ENCODE results near the gene ANKMY1. TPM values are rescaled to one million over a fixed set of nuclear protein-coding genes. Genes with fewer than 3 reads are reported as not detected.

Gene ANKMY1
- polyA plus RNA-seq, 1 experiment: 6.8 TPM

DNA sequence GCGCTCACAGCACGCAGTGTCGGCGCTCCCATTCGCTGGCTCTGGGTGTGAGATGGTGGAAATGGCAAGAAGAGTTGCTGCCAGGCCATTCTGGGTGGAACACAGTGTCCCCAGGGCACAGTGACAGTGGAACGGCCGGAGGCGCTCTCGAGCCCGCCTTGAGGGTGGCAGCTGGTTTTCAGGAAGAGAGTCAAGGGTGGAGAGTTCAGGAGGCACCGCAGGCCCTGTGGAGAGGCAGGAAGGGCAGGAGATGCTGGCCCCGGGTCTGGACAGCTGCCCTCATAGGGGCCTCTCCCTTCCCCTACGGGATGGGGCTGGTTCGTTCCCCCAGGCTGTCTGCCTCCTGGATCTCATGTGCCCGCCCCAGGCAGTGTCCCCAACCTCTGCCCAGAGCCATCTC, 109.9 kb downstream of the ANKMY1 start:
- CTCF ChIA-PET: no interaction called here
- POLR2A ChIA-PET: no interaction called here
- TF ChIP-seq, protein P1, sequence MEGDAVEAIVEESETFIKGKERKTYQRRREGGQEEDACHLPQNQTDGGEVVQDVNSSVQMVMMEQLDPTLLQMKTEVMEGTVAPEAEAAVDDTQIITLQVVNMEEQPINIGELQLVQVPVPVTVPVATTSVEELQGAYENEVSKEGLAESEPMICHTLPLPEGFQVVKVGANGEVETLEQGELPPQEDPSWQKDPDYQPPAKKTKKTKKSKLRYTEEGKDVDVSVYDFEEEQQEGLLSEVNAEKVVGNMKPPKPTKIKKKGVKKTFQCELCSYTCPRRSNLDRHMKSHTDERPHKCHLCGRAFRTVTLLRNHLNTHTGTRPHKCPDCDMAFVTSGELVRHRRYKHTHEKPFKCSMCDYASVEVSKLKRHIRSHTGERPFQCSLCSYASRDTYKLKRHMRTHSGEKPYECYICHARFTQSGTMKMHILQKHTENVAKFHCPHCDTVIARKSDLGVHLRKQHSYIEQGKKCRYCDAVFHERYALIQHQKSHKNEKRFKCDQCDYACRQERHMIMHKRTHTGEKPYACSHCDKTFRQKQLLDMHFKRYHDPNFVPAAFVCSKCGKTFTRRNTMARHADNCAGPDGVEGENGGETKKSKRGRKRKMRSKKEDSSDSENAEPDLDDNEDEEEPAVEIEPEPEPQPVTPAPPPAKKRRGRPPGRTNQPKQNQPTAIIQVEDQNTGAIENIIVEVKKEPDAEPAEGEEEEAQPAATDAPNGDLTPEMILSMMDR (IDR thresholded peaks at IDR 0.05; ENCODE audit: insufficient read depth, low read depth, low read length): no peak

DNA sequence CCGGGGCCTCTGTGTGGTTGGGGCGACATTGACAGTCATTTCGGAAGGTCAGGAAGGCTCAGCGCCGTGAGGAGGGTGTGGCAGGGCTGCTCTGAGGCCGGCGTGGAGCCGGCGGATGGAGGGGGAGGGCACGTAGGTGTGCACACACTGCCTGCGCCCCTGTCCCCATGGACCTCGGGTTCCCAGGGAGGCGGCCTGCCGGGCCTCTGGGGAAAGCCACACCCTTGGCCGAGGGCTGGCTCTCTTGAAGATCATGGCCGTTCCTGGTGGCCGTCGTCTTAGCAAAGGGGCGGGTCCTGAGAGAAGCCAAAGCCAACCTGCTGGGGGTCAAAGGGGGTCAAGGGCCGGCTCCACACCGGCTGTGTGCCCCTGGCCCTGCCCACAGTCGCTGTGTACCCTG, 110.5 kb downstream of the ANKMY1 start:
- peaks cover 8% of the 10 kb centered on the region for H3K36me3 ChIP-seq (ENCODE audit: control insufficient read depth, insufficient read depth, low read length)
- no peaks in the 10 kb centered on the region for H3K27me3 ChIP-seq (ENCODE audit: control insufficient read depth, insufficient read depth, low read length)
- TF ChIP-seq, protein P1 (IDR thresholded peaks at IDR 0.05; ENCODE audit: insufficient read depth, low read depth, low read length): no peak
- ChIA-PET CTCF (no interaction called here), POLR2A (no interaction called here)
- no peak overlapping the region for H3K4me3 ChIP-seq (ENCODE audit: low read depth, low read length)
- DNase-seq (ENCODE audit: low read depth): no peak

More for the DNA sequence above, 109.9 kb downstream of the ANKMY1 start:
- no peak overlapping the region for H3K4me3 ChIP-seq (ENCODE audit: low read depth, low read length)
- peaks cover 8% of the 10 kb centered on the region for H3K36me3 ChIP-seq (ENCODE audit: control insufficient read depth, insufficient read depth, low read length)
- H3K27me3 ChIP-seq (ENCODE audit: control insufficient read depth, insufficient read depth, low read length): no peaks in the 10 kb centered on the region
- DNase-seq (ENCODE audit: low read depth): no peak

DNA sequence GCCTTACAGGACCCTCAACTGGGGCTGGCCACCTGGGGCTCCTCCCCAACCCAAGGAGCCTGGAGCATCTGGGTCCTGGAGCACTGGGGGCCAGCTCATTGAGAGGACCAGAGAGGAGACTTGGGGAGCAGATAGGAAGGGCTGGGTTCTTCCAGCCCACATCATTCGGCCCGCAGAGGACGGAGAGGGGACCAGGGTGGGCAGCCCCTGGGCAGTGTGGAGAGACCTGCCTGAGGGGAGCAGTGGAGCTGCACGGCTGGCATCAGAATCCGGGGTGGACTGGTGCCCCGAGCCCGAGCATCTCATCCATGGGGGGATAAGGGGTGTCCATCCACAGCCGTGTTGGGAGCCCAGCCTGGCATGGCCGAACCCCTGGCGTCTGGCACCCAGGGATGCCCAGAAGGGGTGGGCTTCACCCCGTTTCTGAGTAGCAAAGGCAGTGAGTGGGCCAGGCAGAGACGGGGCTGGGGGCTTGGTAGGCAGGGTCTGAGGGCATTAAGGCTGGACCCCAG, 111.1 kb downstream of the ANKMY1 start:
- ChIA-PET POLR2A (no interaction called here), CTCF (interaction anchor here (1.6 kb wide), 1 partner anchor 50 kb away, joined by 4 read pairs; no protein-coding TSS in a partner anchor)
- no peak for DNase-seq (ENCODE audit: low read depth)
- TF ChIP-seq, protein P1 (IDR thresholded peaks at IDR 0.05; ENCODE audit: insufficient read depth, low read depth, low read length): no peak
- Histone ChIP-seq H3K4me3 (ENCODE audit: low read depth, low read length) (no peak overlapping the region), H3K36me3 (ENCODE audit: control insufficient read depth, insufficient read depth, low read length) (peaks cover 9% of the 10 kb centered on the region), H3K27me3 (ENCODE audit: control insufficient read depth, insufficient read depth, low read length) (no peaks in the 10 kb centered on the region)

DNA sequence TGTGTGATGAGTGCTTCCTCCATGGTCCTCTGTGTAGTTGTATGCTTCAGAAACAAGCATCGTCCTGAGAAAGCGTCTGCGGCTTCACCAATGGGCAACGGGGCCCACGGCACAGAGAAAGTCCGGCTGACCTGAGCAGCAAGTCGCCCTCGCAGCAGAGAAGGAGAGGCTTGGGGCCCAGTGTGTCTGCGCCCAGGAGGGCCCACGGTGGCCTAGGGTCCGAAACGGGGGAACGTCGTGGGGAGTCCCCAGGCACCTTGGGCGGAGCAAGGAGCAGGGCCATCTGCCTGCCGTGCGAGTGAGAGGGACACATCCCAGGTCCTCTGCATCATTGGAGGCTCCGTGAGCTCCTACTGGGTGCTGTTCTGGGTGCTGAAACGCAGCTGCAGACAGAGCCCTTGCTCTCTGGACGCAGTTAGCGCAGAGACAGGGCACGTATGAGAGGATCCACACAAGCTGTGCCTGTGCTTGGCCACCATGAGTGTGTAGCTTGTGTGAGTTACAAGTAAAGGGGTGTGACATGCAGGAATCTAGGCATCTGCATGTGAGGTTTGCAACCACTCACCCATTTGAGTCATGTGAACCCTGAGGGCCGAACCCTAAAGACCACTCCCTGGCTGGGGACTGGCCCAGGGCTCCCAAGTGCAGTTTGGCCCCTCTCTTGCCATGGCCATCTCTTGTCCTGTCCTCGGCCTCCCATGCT, 111.7 kb downstream of the ANKMY1 start:
- Histone ChIP-seq H3K4me3 (ENCODE audit: low read depth, low read length) (no peak overlapping the region), H3K27me3 (ENCODE audit: control insufficient read depth, insufficient read depth, low read length) (no peaks in the 10 kb centered on the region), H3K36me3 (ENCODE audit: control insufficient read depth, insufficient read depth, low read length) (peaks cover 9% of the 10 kb centered on the region)
- DNase-seq (ENCODE audit: low read depth): no peak
- TF ChIP-seq, protein P1 (IDR thresholded peaks at IDR 0.05; ENCODE audit: insufficient read depth, low read depth, low read length): no peak
- CTCF ChIA-PET: interaction anchor here (1.6 to 2.1 kb wide), 2 partner anchors 51 to 214 kb away, joined by 4 to 8 read pairs; no protein-coding TSS in a partner anchor
- POLR2A ChIA-PET: no interaction called here

DNA sequence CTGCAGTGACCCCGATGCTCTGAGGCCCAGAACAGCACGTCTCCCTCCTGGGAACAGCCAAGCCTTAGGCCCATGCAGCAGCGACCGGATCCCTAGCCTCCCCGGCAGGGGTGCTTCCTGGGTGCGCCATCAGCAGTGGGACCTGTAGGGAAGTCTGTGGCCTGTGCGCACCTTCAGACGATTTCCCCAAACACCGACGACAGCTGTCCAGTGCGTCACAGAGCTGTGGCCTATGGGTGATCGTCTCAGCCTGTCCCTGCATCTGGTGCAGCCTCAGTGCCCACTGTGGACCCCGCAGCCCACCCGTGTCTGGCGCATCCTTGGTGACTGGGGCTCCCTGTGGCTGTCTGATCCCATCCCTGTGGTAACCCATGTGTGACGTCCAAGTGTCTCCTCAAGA, 113.3 kb downstream of the ANKMY1 start:
- CTCF ChIA-PET: interaction anchor here (0.8 to 2.1 kb wide), 2 partner anchors 17 to 212 kb away, joined by 4 to 8 read pairs; no protein-coding TSS in a partner anchor
- POLR2A ChIA-PET: no interaction called here
- H3K4me3 ChIP-seq (ENCODE audit: low read depth, low read length): no peak overlapping the region

More for the DNA sequence above, 113.3 kb downstream of the ANKMY1 start:
- TF ChIP-seq, protein P1 (IDR thresholded peaks at IDR 0.05; ENCODE audit: insufficient read depth, low read depth, low read length): no peak
- H3K36me3 ChIP-seq (ENCODE audit: control insufficient read depth, insufficient read depth, low read length): peaks cover 16% of the 10 kb centered on the region
- no peak for DNase-seq (ENCODE audit: low read depth)
- H3K27me3 ChIP-seq (ENCODE audit: control insufficient read depth, insufficient read depth, low read length): no peaks in the 10 kb centered on the region

All from BJ (cell line).